D721Med (cell line): ENCODE results near the gene TNIP1.

Experiments
- DNase-seq: peaks from one replicate; pipeline ENCODE4 v3.0.0; 2011; ENCODE audit warnings: low spot score; ENCODE audit not compliant: insufficient read length
- FAIRE-seq: peaks from 2 replicates; lab custom pipeline; 2011; peaks lifted over from hg19 to GRCh38; lab: Jason Lieb, UNC
- CTCF ChIP-seq: IDR thresholded peaks from 2 replicates; pipeline ENCODE4 v1.5.1; 2012; ENCODE audit warnings: mild to moderate bottlenecking, control low read depth; ENCODE audit not compliant: insufficient read depth; ENCODE audit errors: missing control alignments

The TNIP1 gene

GRCh38 chr5:151072630-151073025 lies 8.2 kb downstream of the TNIP1 start:
- no peak for TF ChIP-seq CTCF
- FAIRE-seq: no peak
- no peak for DNase-seq

GRCh38 chr5:151071848-151072629 lies 8.8 kb downstream of the TNIP1 start:
- TF ChIP-seq CTCF: no peak
- no peak for DNase-seq
- no peak for FAIRE-seq

- TF ChIP-seq CTCF: no peak
These were observed 9.8 kb downstream of the TNIP1 start for GRCh38 chr5:151071021-151071420.

GRCh38 chr5:151070449-151070848 lies 10.4 kb downstream of the TNIP1 start:
- FAIRE-seq (no peak), DNase-seq (no peak)
- TF ChIP-seq CTCF: no peak

More at GRCh38 chr5:151071021-151071420, 9.8 kb downstream of the TNIP1 start:
- DNase-seq: no peak
- FAIRE-seq: no peak

- no peak for TF ChIP-seq CTCF
- DNase-seq (no peak), FAIRE-seq (no peak)
These were observed 12.2 kb downstream of the TNIP1 start for GRCh38 chr5:151068433-151069197.

GRCh38 chr5:151067632-151068432 lies 13.0 kb downstream of the TNIP1 start:
- FAIRE-seq (no peak), DNase-seq (no peak)
- TF ChIP-seq CTCF: no peak
